Hematopoietic multipotent progenitor cell treated with erythropoietin and hydrocortisone succinate and interleukin-3 and kit ligand, for 4 days (in vitro differentiated cells): Measurements from ENCODE around the gene RBX1.
"Not testable (repeated sequence)": the region's sequence is repeated elsewhere in the genome, so short reads cannot be mapped to it uniquely, and the experiment has no call there.

ENCODE experiments used
- DNase-seq: peaks from one replicate; pipeline ENCODE4 v3.0.0-alpha.2; 2015

The RBX1 gene

GRCh38 chr22:40950962-40951794, at the start of gene RBX1:
Gene RBX1 (plus strand): TSS chr22:40951378. CDS start chr22:40951399, 21 bp downstream.
- peak; percentile 99 for DNase-seq

- DNase-seq: no peak
These were observed 47.1 kb upstream of the RBX1 start for GRCh38 chr22:40904101-40904500.

GRCh38 chr22:40908895-40909294, 42.3 kb upstream of the RBX1 start:
- no peak for DNase-seq

- DNase-seq: no peak
These were observed 39.4 kb upstream of the RBX1 start for GRCh38 chr22:40911772-40912171.

- DNase-seq: not testable (repeated sequence)
These were observed 38.2 kb upstream of the RBX1 start for GRCh38 chr22:40912987-40913386.

GRCh38 chr22:40919446-40919845, 31.7 kb upstream of the RBX1 start:
- DNase-seq: no peak

GRCh38 chr22:40920526-40920925, 30.7 kb upstream of the RBX1 start:
- DNase-seq: no peak

- DNase-seq: peak; percentile 85
These were observed 28.5 kb upstream of the RBX1 start for GRCh38 chr22:40922484-40923303.

GRCh38 chr22:40928657-40929056, 22.5 kb upstream of the RBX1 start:
- DNase-seq: peak; percentile 28

GRCh38 chr22:40932396-40932795, 18.8 kb upstream of the RBX1 start:
- DNase-seq: no peak

GRCh38 chr22:40939202-40939601, 12.0 kb upstream of the RBX1 start:
- no peak for DNase-seq

- DNase-seq: peak; percentile 47
These were observed 822 bp downstream of the RBX1 start for GRCh38 chr22:40951795-40952605.

- peak; percentile 29 for DNase-seq
These were observed 2.3 kb downstream of the RBX1 start for GRCh38 chr22:40953471-40953870.

- DNase-seq: no peak
These were observed 2.9 kb downstream of the RBX1 start for GRCh38 chr22:40954113-40954512.

GRCh38 chr22:40955571-40955970, 4.4 kb downstream of the RBX1 start:
- DNase-seq: peak; percentile 87

GRCh38 chr22:40957601-40958000, 6.4 kb downstream of the RBX1 start:
- no peak for DNase-seq

GRCh38 chr22:40958299-40958698, 7.1 kb downstream of the RBX1 start:
- no peak for DNase-seq

- no peak for DNase-seq
These were observed 9.0 kb downstream of the RBX1 start for GRCh38 chr22:40960145-40960544.

GRCh38 chr22:40965936-40966725, 15.0 kb downstream of the RBX1 start:
- DNase-seq: peak; percentile 90

GRCh38 chr22:40966726-40967085, 15.5 kb downstream of the RBX1 start:
- DNase-seq: peak; percentile 80

GRCh38 chr22:40967111-40967760, 16.1 kb downstream of the RBX1 start:
- DNase-seq: no peak

GRCh38 chr22:40972587-40972986, 21.4 kb downstream of the RBX1 start:
- no peak for DNase-seq
